Measurements from ENCODE around the gene ARSB. TPM values are rescaled to one million over a fixed set of nuclear protein-coding genes. Genes with fewer than 3 reads are reported as not detected.

ARSB gene
- total RNA-seq, 1 experiment from 2014 or later: 8.4 TPM

DNA sequence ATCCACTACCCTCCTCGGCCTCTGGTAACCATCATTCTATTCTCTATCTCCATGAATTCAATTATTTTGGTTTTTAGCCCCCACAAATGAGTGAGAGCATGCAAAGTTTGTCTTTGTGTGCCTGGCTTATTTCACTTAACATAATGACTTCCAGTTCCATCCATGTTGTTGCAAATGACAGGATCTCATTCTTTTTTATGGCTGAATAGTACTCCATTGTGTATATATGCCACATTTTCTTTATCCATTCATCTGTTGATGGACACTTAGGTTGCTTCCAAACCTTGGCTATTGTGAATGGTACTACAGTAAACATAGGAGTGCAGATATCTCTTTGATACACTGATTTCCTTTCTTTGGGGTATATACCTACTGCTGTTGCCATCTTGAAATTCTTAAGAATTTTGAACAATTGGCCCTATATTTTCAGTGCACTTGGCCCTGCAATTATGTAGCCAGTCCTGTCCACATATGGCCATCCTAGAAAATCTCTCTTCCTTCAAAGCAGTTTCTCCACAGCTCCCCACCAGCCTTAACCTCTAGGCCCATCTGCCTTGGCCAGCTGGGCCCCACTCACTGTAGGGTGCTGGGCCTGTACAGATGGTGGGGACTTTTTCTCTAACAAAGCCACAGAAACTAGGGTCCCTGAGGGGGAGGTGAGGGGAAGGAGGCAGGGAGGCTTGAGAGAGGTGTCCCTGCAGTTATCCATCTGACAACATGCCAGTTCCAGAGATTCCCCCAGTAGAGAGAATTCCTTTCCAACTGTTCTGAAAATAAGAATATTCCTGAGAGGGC is 254.6 kb downstream of the ARSB start:
- Histone ChIP-seq H3F3A (ENCODE audit: insufficient read depth, low read depth) (no peaks in the 10 kb centered on the region; the same call in 1 of the 2 replicates), H3K36me3 (ENCODE audit: low read depth) (no peaks in the 10 kb centered on the region), H2AFZ (no peak overlapping the region), H3K4me1 (replicated peaks; ENCODE audit: insufficient read depth) (peaks cover 4% of the 10 kb centered on the region; the same call in 1 of the 2 replicates), H3K4me2 (no peak overlapping the region), H3K27me3 (ENCODE audit: insufficient read depth, low read depth) (no peaks in the 10 kb centered on the region), H3K27ac (no peak overlapping the region), H3K79me2 (ENCODE audit: low read depth) (no peaks in the 10 kb centered on the region), H3K9me2 (ENCODE audit: insufficient read depth) (no peaks in the 10 kb centered on the region), H3K4me3 (no peak overlapping the region), H4K20me1 (ENCODE audit: insufficient read depth) (no peaks in the 10 kb centered on the region), H3K9me3 (ENCODE audit: insufficient read depth, low read depth) (no peaks in the 10 kb centered on the region)
- ChIA-PET POLR2A (ENCODE audit: unreplicated experiment) (no interaction called here), CTCF (no interaction called here)
- no TSS peak for BruUV-seq (replicated peaks)
- intact Hi-C loops (cut with micrococcal nuclease; ENCODE audit: unreplicated experiment): no loop called here
- TF ChIP-seq EZH2 (IDR thresholded peaks at IDR 0.05; ENCODE audit: low read depth) (no peak), CTCF (conservative IDR thresholded peaks at IDR 0.05) (no peak)
- DNase-seq: no peak

GRCh38 chr5:78727786-78728761 is 257.0 kb downstream of the ARSB start:
- TF ChIP-seq CTCF (conservative IDR thresholded peaks at IDR 0.05): no peak
- no peak for TF ChIP-seq EZH2 (IDR thresholded peaks at IDR 0.05; ENCODE audit: low read depth)
- H3F3A ChIP-seq (ENCODE audit: insufficient read depth, low read depth): no peaks in the 10 kb centered on the region; the same call in 1 of the 2 replicates
- no peak for DNase-seq

More at GRCh38 chr5:78727786-78728761, 257.0 kb downstream of the ARSB start:
- CTCF ChIA-PET: interaction anchor here (0.6 to 0.7 kb wide), 2 partner anchors 8 to 175 kb away, joined by 3 to 5 read pairs; no protein-coding TSS in a partner anchor
- intact Hi-C loops (cut with micrococcal nuclease; ENCODE audit: unreplicated experiment): no loop called here
- Histone ChIP-seq H3K4me3 (no peak overlapping the region), H3K27ac (no peak overlapping the region), H3K4me2 (no peak overlapping the region), H3K4me1 (replicated peaks; ENCODE audit: insufficient read depth) (peaks cover 4% of the 10 kb centered on the region; the same call in 1 of the 2 replicates), H4K20me1 (ENCODE audit: insufficient read depth) (no peaks in the 10 kb centered on the region), H3K27me3 (ENCODE audit: insufficient read depth, low read depth) (no peaks in the 10 kb centered on the region), H3K36me3 (ENCODE audit: low read depth) (no peaks in the 10 kb centered on the region), H3K79me2 (ENCODE audit: low read depth) (no peaks in the 10 kb centered on the region), H3K9me3 (ENCODE audit: insufficient read depth, low read depth) (no peaks in the 10 kb centered on the region), H3K9me2 (ENCODE audit: insufficient read depth) (no peaks in the 10 kb centered on the region), H2AFZ (no peak overlapping the region)
- POLR2A ChIA-PET (ENCODE audit: unreplicated experiment): interaction anchor here (0.5 kb wide), 1 partner anchor 28 kb away, joined by 3 read pairs; no protein-coding TSS in a partner anchor
- BruUV-seq (replicated peaks): no TSS peak

Other genes with a start within 250 kb of the ARSB start
- gene DMGDH, start 84.4 kb upstream of the ARSB start, total RNA-seq (2021): 8.1 and 8.4 TPM in 2 replicates
- not detected in 2 replicates for gene BHMT2, start 84.5 kb upstream of the ARSB start, total RNA-seq (2021)
- gene BHMT, start 126.5 kb upstream of the ARSB start, total RNA-seq (2021): not detected in 2 replicates

All from PC-9 (cell line).